Muscle of arm (tissue), 12 donors: ENCODE data around the gene SRGAP3. TPM values are rescaled to one million over a fixed set of nuclear protein-coding genes. Genes with fewer than 3 reads are reported as not detected.
A peak's percentile ranks its signal among the peaks of the same experiment; 100 is the strongest.

Source experiments
- DNase-seq: peaks from one replicate; pipeline ENCODE4 v3.0.0-alpha.2; 2013
- polyA plus RNA-seq, 12 donors: library from polyadenylated mRNA; unstranded; fragments of 120-200 nt; gene quantifications; one replicate each; pipeline ENCODE4 v1.2.1, GENCODE V29; 2013; ENCODE audit not compliant: insufficient read length in 12 of 12

SRGAP3 gene
- polyA plus RNA-seq, 12 donors = 15.0 to 30.1 (median 21.8) TPM; not detected in 1

- DNase-seq = no peak
These were observed 5.3 kb upstream of the SRGAP3 start for GRCh38 chr3:9254764-9255163.

DNA sequence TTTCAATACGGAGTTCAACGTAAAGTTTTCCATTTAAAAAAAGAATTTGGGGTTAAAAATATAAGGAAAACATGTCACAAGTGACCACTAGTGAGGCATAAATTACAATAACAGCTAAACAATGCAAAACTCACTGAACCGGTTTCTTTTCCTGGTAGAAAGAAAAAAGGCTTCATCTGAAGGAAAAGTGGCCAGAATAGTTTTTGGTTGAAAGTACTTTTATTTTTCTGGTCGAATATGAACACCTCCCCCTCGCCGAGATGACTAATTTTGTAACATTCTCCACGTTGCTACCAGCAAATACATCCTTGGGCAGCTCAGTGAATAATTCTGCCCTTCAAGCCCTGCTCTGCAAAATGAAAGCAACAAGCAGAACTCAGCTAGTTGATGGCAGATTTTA, 3.9 kb upstream of the SRGAP3 start:
- no peak for DNase-seq

DNA sequence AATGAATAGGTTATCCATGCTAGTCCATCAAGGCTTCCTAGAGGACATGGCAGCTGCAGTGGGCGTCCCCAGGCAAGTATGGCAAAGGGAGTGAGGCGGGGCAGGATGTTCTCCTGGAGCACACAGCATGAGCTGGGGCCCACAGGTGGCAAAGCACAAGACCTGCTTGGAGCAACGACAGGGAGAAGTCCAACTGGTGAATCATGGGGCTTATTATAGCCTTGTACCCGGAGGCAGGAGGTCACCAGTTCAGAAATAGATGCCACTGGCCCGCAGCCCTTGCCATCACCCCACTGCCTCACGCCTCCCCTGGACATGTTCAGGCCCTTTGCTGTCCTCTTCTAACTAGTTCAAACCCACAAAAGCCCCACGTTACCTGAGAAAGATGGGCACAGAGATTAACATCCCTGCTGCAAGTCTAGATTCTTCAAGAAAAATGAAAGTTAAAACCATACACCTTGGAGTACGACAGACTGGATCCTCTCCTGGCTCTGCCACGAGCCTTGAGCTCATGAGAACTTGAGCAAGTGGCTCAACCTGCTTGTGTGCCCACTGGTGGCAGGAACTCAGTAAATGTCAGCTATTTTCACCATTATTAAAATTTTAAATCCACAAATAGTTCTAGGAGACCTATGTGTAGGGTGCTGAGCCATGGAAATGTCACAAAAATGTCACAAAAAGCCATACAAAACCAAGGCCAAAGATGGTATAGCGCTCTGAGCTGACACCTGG, 1.8 kb upstream of the SRGAP3 start:
- DNase-seq = no peak

DNA sequence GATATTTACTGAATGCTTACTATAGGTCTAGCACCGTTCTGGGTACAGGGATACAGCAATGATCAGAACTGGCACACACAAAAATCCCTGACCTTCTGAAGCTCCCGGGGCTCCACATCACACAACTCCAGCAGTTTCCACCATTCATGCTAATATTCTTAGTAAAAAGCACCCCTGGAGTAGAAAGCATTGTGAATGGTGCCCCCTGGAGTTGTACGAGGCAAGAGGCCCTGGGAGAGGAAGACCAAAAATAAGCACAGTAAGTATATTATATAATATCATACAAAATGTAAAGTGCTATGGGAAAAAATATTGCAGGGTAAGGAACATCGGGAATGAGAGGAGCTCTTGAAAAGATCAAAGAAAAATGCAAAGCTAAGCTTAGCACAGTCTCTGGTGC, 790 bp upstream of the SRGAP3 start:
- DNase-seq = no peak

GRCh38 chr3:9248522-9249271, 749 bp downstream of the SRGAP3 start:
- DNase-seq = no peak

DNA sequence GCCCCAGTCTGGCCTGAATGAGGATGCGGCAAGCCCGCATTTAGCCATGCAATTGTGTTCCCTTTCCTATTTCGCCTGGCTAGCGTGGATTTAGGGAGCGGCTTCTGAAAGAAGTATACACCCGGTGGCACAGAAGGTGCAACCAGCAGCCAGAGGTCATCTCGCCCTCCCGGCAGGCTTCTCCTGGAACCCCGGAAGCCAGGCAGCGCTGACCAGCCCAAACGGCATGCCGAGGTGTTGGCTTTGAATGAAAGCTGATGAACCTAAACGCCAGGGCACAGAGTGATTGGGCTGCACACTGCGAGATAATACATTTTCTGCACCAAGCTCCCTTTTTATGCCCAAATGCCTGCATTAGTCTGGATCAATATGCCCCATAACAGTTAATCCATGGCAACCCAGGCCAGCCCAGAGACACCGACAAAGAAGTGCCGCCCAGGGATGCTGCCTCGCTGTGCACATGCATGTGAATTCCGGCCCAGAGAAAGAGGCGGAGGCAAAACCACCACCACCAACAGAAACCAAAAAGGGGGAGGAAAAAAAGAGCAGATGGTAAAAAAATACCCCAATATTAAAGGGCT, 1.4 kb downstream of the SRGAP3 start:
- no peak for DNase-seq

GRCh38 chr3:9247361-9247940, 2.0 kb downstream of the SRGAP3 start:
- no peak for DNase-seq

- no peak for DNase-seq
These were observed 3.3 kb downstream of the SRGAP3 start for GRCh38 chr3:9246189-9246588.

DNA sequence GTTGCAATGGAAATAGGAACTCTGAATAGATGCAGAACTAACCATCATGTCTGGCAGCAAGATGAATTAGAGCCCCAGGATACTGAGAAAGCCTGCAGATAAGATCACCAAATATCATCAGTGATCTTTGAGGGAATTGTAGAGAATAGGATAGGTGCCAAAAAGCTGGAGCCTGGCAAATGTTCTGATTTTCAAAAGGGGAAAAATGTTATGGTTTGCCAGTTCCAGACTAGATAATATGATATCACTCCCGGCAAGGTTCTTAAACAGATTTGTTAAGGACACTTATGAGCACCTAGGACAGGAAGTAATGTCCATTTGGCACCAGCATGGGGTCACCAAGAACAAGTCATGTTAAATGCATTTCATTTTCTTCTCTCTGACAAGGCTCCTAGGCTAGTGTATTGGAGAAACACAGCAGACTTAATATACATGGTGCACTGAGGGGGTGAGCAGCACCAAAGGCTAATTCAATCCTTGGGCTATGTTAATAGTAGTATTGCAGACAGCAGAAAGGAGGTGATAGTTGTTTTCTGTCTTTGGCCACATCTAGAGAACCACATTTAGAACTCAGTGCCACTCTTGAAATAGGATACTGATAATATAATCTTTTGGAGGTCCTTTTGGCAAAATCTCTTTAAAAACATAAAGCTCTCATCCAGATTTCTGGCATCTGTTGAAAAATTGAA, 4.8 kb downstream of the SRGAP3 start:
- no peak for DNase-seq

- no peak for DNase-seq
These were observed 7.5 kb downstream of the SRGAP3 start for GRCh38 chr3:9241956-9242355.

DNA sequence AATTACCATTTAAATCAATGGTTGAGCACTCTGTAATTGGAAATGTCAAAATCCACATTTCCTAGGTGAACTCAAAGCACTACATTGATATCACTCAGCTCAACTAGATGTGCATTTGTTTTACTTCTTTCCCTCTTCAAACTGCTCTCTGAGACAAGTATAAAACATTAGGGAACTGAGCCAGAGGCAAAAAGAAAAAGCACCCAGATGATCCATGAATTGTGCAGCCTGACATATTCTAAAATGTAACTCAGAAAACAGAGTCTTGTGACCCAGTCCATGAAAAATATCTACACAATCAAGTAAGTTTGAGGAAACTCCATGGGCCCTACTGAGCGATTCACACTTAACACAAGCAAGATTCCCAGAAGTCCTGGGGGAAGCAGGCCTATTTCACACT, 9.8 kb downstream of the SRGAP3 start:
- DNase-seq = no peak

DNA sequence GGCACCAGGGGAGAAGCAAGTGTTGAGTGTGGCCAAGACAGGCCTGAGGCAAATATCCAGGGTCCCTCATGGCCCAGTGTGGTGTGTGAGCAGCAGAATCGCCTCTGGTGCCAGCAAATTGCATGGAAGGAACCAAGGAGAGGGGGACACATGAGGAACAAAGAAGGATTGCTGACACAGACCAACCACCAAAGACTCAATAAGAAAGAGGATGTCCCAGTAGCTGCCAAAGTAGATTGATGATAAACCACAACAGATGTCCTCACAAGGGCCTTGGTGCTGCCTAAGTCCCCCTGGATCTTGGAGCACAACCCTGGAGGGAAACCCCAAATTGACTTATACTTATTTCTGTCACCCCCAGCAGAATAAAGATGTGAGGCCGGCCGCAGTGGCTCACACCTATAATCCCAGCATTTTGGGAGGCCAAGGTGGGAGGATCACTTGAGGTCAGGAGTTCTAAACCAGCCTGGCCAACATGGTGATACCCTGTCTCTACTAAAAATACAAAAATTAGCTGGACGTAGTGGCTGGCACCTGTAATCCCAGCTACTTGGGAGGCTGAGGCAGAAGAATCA, 10.6 kb downstream of the SRGAP3 start:
- no peak for DNase-seq

- no peak for DNase-seq
These were observed 11.2 kb downstream of the SRGAP3 start for GRCh38 chr3:9238276-9238675.

GRCh38 chr3:9233814-9234600, 15.4 kb downstream of the SRGAP3 start:
- DNase-seq = no peak

GRCh38 chr3:9233101-9233500, 16.3 kb downstream of the SRGAP3 start:
- no peak for DNase-seq

GRCh38 chr3:9231937-9232336, 17.5 kb downstream of the SRGAP3 start:
- no peak for DNase-seq

DNA sequence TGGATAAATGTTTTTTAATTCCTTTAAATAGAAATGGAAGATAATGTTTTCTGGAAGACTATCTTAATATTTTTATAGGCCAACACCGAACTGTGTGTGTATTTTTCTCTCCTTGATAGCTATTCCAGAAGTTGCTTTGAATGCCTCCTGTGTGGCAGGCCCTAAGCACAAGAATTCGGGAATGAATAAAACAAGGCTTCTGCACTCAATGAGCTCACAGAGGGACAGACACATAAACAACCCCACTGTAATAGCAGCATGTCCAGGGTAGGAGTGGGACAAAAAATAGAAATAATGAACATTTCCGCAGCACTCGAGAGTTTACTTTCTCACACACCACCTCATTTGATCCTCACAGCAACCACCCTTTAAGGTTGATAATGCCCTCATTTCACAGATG, 18.0 kb downstream of the SRGAP3 start:
- DNase-seq = no peak

GRCh38 chr3:9231006-9231405, 18.4 kb downstream of the SRGAP3 start:
- DNase-seq = peak; percentile 74

GRCh38 chr3:9230596-9230995, 18.9 kb downstream of the SRGAP3 start:
- no peak for DNase-seq

- no peak for DNase-seq
These were observed 19.6 kb downstream of the SRGAP3 start for GRCh38 chr3:9229879-9230278.

GRCh38 chr3:9229325-9229724, 20.1 kb downstream of the SRGAP3 start:
- DNase-seq = no peak
